GM12892 (cell line): ENCODE measurements around the gene TRIM2.

Experiments
- DNase-seq: peaks from one replicate; pipeline ENCODE4 v3.0.0; 2011; ENCODE audit not compliant: insufficient read length
- FAIRE-seq: peaks from 2 replicates; lab custom pipeline; 2011; peaks lifted over from hg19 to GRCh38; lab: Jason Lieb, UNC
- POLR2A ChIP-seq: IDR thresholded peaks from 2 replicates; pipeline ENCODE4 v1.6.1; 2011; ENCODE audit warnings: low read depth, low read length, control low read depth
- POLR2AphosphoS5 ChIP-seq: IDR thresholded peaks from 2 replicates; pipeline ENCODE4 v1.6.1; 2011; ENCODE audit warnings: low read depth, low read length, control low read depth
- TAF1 ChIP-seq: IDR thresholded peaks from 2 replicates; pipeline ENCODE4 v1.6.1; 2011; ENCODE audit warnings: low read depth, mild to moderate bottlenecking, control low read depth, low read length, borderline replicate concordance

TRIM2 gene

DNA sequence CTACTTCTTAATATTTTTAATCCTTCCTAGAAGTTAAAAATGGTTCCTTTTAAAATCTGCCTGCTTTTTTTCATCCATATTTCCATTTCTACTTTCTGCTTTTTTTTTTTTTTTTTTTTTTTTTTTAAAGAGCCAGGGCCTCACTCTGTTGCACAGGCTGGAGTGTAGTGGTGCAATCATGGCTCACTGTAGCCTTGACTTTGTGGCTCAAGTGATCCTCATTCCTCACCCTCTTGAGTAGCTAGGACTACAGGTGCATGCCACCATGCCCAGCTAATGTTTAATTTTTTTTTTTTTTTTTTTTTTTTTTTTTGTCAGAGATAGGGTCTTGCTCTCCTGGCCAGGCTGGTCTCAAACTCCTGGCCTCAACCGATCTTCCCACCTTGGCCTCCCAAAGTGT, 179.9 kb downstream of the TRIM2 start:
- TF ChIP-seq TAF1: no peak
- no peak for TF ChIP-seq POLR2A
- TF ChIP-seq POLR2AphosphoS5: no peak
- DNase-seq: no peak
- FAIRE-seq: no peak

DNA sequence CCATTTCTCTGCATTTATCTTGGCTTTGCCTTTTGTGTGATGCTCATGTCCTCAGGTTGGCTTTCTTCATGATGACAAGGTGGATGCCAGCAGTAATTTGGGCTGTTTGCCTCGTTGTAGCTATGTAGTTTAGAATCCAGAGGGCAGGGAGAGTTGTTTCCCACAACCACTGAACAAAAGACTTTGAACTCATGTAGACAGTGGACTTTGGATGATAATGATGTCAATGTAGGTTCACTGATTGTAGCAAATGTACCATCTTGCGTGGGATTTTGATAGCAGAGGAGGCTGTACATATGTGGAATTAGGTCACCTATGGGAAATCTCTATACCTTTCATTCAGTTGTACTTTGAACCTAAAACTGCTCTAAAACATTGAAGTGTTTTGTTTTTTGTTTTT, 181.5 kb downstream of the TRIM2 start:
- DNase-seq: no peak
- TF ChIP-seq POLR2A (no peak), POLR2AphosphoS5 (no peak), TAF1 (no peak)
- FAIRE-seq: no peak

DNA sequence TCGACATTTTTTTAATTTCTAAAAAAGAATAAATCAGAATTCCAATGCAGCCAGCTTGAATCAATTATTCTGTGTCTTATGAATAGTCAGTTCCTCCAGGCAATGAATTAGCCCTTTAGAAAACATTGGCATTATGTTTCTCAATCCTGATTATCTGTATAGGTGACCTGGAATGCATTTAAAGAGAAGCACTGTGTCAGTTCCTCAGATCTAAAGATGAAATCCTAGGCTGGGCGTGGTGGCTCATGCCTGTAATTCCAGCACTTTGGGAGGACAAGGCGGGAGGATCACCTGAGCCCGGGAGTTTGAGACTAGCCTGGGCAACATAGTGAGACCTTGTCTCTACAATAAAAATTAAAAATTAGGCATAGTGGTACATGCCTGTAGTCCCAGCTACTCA, 183.7 kb downstream of the TRIM2 start:
- no peak for TF ChIP-seq POLR2A
- TF ChIP-seq POLR2AphosphoS5: no peak
- no peak for TF ChIP-seq TAF1
- DNase-seq (no peak), FAIRE-seq (no peak)
